ENCODE measurements around the gene PABPN1. TPM values are rescaled to one million over a fixed set of nuclear protein-coding genes. Genes with fewer than 3 reads are reported as not detected.

PABPN1 gene
- total and polyA plus RNA-seq, 9 of the 15 experiments (the other 6 are each of a cell fraction or from before 2014, with no cell fraction given) = 32.6 to 388 (median 178) TPM

DNA sequence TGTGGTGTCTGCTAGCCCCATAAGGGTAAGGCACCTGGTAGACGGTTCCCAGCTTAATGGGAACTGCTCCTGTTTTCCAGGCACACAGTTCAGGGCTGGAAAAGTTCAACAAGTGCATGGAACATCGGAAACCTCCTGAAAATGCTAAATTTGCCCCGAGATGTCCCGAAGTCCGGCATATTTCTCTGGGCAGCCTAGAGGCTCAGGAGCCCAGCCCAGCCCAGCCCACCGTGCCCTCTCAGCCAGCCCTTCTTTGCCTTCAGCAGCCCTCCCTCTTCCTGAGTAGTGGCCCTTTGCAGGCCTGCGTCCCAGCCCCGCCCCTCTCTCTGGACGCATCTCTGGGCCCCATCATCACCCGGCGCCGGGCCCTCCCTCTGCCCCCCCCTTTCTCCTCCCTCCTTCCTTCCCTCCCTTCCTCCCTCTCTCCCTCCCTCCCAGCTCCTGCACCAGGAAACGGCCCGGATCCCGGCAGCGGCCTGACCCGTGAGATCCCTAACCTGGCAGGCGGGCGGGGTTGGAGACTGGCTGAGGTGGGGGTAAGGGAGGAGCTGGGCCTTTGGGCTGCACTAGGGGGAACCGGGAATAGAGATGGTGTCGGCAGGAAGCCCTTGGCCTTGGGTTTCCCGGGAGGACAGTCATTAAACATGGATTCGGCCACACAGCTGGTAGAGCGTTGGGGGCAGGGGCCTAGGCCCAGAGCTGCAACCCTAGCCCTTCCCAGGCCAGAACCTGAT lies 14.7 kb upstream of the PABPN1 start, which contains the start of gene BCL2L2 (continued):
- no peak for TF ChIP-seq USF1 (CRISPR knock-in tag; IDR thresholded peaks at IDR 0.05)
- TF ChIP-seq RBM22 (IDR thresholded peaks at IDR 0.05; ENCODE audit: low read depth, low read length, poor library complexity, severe bottlenecking) = no peak
- no peak for TF ChIP-seq GTF2B (IDR thresholded peaks at IDR 0.05; ENCODE audit: extremely low read depth, insufficient read length)
- TF ChIP-seq MTA2 (IDR thresholded peaks at IDR 0.05; ENCODE audit: low read depth) = no peak
- TF ChIP-seq POLR2G (IDR thresholded peaks at IDR 0.05; ENCODE audit: low read depth, low read length) = peak; percentile 80
- TF ChIP-seq SIX5 (IDR thresholded peaks at IDR 0.05; ENCODE audit: borderline replicate concordance in 1 of 2, insufficient read depth in 1 of 2, low read depth in 1 of 2, low read length in 2 of 2) = peak in 1 of 2 experiments; percentile 2; a peak in 1 of 4 replicates
- TF ChIP-seq SIN3A (IDR thresholded peaks at IDR 0.05; ENCODE audit: borderline replicate concordance in 2 of 2, control insufficient read depth in 1 of 2, low read depth in 2 of 2, low read length in 2 of 2) = peak; percentile 82 to 93; a peak in 3 of 4 replicates
- TF ChIP-seq ZNF511 (CRISPR knock-in tag; IDR thresholded peaks at IDR 0.05) = no peak; the same call in 1 of the 2 replicates
- no peak for TF ChIP-seq PBX2 (CRISPR knock-in tag; IDR thresholded peaks at IDR 0.05; ENCODE audit: low read depth)
- no peak for TF ChIP-seq PBX2 (tag; conservative IDR thresholded peaks at IDR 0.05; ENCODE audit: low read depth)
- no peak for TF ChIP-seq BRCA1 (IDR thresholded peaks at IDR 0.05)
- no peak for TF ChIP-seq BRCA1 (CRISPR knock-in tag; IDR thresholded peaks at IDR 0.05)
- no peak for TF ChIP-seq PATZ1 (CRISPR knock-in tag; IDR thresholded peaks at IDR 0.05; ENCODE audit: borderline replicate concordance)
- TF ChIP-seq FOXM1 (IDR thresholded peaks at IDR 0.05; ENCODE audit: low read depth) = no peak
- no peak for TF ChIP-seq FOXM1 (CRISPR knock-in tag; IDR thresholded peaks at IDR 0.05; ENCODE audit: low read depth)
- TF ChIP-seq NCOA6 (IDR thresholded peaks at IDR 0.05) = no peak
- TF ChIP-seq ZBTB34 (CRISPR knock-in tag; IDR thresholded peaks at IDR 0.05) = no peak
- no peak for TF ChIP-seq CCAR2 (IDR thresholded peaks at IDR 0.05; ENCODE audit: low read depth, low read length)

All from K562 (cell line).